ENCODE data around the gene SLC6A12.
"Not testable (repeated sequence)": the region's sequence is repeated elsewhere in the genome, so short reads cannot be mapped to it uniquely, and the experiment has no call there.

SLC6A12 gene

DNA sequence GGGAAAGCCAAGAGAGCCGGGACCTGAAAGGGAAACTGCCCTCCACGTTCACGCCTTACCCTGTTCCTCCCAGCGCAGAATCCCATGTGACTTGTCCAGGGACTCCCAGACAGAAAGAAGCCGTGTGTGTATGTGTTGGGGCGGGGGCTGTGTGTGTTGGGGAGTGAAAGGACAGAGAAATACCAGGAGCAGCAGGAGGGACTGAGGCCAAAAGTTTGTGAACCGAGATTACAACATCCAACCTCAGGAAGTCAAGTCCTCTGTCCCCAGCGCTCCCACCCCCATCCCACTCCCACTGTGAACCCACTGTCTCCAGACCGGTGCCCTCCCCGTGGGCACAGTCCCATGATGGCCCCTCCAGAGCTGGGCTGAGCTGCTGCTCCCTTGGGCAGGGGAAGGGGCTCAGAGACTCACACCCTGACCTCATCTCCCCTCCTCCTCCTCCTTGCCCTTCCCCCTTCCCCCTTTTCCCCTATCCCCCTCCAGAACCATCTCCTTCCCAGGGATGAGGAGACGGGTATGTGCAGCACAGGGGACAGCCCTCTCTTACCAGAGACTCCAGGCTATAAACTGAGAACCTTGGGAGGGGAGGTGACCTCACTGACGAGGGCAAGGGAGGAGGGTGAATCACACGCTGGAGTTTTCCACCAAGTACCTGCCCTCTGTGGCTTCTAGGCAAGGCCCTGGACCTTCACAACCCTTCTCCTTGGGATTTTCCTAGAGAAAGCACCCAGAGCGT, at the start of gene SLC6A12:
Gene SLC6A12 (minus strand): TSS at position 155 of the 739 bp plus-strand sequence. CDS start 4,171 bp downstream, outside the sequence.
- DNase-seq = no peak

GRCh38 chr12:263574-263973, 49.6 kb upstream of the SLC6A12 start:
- DNase-seq = no peak

- DNase-seq = no peak
Observed at GRCh38 chr12:262817-263216, 48.9 kb upstream of the SLC6A12 start, which contains the start of gene SLC6A13. Gene SLC6A13 (minus strand): TSS chr12:262836. CDS start chr12:260052, 2,784 bp downstream.

DNA sequence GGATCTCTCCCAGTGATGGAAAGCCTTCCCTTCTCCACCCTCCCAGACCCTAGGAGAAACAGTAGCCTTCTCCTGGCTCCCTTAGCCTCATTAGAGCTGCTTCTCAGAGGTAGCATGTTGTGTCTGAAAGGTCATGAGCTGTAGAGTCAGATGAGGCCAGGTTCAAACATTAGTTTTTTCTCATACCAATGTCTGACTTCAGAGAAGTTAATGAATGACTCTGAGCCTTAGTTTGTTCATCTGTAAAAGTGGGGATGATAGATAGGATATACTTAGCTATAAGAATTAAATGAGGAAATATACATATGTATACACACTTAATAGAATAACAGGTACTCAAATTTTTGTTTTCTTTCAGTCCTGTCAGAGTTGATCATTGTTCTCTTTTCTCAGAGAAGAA, 48.2 kb upstream of the SLC6A12 start:
- no peak for DNase-seq

GRCh38 chr12:257521-258321, 43.8 kb upstream of the SLC6A12 start:
- DNase-seq = no peak

GRCh38 chr12:256958-257357, 43.0 kb upstream of the SLC6A12 start:
- no peak for DNase-seq

GRCh38 chr12:256225-256624, 42.3 kb upstream of the SLC6A12 start:
- no peak for DNase-seq

- DNase-seq = no peak
Observed at GRCh38 chr12:254912-255311, 41.0 kb upstream of the SLC6A12 start.

DNA sequence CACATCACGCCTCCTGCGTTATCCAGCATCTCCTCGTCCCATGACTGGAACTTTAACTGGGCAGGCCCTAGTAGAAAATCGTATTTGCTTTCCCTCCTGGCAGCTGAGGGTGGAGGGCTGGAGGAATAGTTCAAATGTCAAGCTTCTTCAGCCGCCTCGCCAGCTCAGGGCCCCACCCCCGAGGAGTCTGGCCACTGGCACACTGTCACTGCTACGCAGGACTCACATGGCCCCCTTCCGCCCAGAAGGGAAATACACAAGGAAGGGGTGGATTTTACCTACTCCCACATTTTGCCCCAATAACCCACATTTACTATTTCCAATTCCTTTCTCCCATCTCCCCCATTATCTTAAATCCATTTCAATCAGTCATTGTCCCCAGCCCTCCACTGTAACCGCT, 40.1 kb upstream of the SLC6A12 start:
- DNase-seq = no peak

GRCh38 chr12:253116-253831, 39.3 kb upstream of the SLC6A12 start:
- no peak for DNase-seq

DNA sequence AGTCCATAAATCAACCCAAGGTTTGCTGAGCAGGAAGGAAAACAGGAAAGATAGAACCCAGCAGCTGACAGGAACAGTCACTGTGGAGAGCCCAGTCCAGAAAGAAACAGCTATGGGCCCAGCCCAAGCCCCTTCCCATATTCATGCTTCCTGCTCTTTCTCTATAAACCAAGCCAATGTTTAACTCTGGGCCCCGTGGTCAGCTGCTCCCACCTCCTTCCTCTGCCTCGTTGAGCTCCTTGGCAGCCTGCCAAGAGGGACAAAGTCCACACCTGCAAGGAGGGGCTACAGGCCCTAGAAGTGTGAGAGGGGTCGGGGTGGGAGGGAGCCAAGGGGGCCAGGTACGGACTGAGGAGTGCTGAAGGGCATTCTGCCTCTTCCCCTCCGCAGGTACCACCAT, 38.7 kb upstream of the SLC6A12 start:
- no peak for DNase-seq

DNA sequence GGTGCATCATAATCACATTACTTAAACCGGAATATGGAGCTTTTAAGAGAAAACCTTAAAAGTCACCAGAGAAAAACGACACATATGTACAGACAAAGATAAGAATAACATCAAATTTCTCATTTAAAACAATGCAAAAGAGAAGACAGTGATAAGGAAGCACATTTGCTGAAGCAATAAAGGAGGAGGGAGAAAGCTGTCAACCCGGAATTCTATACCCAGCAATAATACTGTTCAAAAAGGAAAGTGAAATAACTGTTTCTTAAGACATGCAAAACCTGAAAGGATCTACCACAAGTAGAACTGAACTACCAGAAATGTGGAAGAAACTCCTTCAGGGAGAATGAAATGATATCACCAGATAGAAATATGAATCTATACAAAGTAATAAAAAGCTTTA, 33.3 kb upstream of the SLC6A12 start:
- DNase-seq = no peak

GRCh38 chr12:243381-243780, 29.4 kb upstream of the SLC6A12 start:
- no peak for DNase-seq

GRCh38 chr12:242496-242895, 28.5 kb upstream of the SLC6A12 start:
- no peak for DNase-seq

DNA sequence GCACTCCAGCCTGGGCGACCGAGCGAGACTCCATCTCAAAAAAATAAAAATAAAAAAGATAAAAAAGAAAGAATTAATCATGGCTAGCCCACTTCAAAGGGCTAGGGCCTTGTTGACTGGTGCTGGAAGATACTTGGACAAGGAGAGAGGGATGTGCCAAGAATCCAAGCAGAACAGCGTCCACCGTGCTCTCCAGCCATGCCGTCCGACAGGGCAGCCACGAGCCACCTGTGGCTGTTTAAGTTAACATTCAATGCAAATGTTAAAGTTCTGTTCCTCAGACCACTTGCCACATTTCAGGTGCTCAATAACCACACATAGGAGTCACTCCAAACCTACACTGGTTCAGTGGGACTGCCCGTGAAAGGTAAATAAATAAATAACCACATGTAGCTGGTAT, 27.3 kb upstream of the SLC6A12 start:
- no peak for DNase-seq

DNA sequence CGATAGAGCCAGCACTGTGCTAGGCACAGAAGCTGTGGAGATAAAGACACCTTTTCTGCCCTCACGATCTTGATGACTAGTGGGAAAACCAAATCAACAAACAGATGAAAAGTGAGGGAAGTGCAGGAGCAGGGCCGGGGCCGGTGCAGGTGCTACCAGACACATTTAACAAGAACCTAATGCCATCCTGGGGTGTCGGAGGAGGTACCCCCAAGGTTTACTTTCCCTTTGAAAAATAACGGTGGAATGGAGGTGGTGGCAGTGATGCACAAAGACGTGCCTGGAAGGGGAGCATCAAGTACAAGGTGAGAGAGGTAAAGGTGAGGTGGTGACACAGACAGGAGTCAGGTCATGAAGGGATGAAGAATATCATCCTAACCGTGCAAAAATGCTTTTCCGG, 26.6 kb upstream of the SLC6A12 start:
- DNase-seq = no peak

GRCh38 chr12:238736-239398, 24.9 kb upstream of the SLC6A12 start:
- no peak for DNase-seq

DNA sequence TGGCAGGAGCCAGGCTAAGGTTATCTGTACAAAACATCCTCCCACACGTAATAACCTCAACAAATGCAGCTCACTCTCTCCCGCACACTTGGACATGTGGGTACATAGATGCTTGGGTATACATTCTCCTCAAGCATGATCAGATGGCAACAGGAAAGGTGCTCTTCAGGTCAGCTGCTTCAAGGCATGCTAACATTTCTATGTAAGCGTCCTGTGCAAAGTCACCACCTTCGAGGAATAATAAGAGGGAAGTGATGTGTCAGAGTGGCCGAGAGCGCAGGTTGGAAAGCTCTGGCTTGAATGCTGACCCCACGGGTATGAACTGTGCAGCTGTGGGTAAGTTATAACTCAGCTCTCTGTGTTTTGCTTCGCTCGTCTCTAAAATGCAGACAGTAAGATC, 24.2 kb upstream of the SLC6A12 start:
- DNase-seq = no peak

DNA sequence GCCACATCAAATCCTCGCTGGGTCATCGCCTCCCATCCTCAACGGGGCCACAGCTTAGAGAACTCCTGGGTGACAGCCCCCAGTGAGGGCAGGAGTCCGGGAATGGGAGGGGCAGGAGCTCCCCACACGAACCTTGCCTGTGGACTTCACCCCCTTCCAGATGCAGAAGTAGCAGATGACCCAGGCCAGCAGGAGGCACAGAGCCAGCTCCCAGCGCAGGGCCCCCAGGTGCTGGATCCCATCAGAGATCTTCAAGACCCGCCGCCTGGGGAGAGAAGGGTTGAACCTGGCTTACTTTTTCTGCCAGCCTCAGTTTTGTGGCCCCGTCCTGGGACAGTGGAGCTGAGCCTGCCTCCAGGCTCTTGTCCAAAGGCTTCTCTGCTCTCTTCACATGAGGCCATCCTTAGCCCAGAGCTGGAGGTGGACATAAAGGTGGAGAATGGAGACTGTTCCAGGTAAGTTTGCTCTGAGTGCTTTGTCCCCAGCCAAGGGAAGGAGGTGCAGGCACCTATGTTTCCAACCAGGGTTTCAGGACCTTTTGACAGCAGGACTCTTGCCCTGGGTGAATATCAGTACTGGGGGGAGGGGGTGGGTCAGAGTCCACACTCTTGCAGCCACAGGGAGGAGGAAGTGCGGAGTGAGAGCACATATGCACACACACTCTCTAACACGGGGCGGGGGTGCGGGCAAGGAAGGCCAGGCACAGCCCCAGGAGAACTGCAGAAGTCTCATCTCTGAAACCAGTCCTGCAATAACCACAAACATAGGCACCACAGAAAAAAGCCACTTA, 23.3 kb upstream of the SLC6A12 start:
- no peak for DNase-seq

DNA sequence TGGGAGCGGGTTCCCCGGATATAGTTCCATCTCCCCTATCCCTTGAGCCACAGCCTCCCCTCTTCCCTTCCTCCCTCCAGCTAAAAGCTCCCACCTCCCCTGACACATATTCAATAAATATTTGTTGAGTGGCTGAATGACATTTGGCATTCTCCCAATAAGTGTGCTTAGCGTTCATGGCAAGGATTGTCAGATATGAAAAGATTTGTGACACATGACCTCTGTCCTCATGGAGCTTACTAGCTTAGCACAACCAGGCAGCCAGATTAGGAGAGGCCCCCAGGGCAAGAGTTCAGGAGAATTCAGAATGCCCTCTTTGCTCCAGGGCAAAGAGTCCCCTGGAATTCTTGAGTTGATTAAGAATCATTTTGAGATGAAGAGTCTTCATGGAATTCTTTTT, 22.5 kb upstream of the SLC6A12 start:
- no peak for DNase-seq

DNA sequence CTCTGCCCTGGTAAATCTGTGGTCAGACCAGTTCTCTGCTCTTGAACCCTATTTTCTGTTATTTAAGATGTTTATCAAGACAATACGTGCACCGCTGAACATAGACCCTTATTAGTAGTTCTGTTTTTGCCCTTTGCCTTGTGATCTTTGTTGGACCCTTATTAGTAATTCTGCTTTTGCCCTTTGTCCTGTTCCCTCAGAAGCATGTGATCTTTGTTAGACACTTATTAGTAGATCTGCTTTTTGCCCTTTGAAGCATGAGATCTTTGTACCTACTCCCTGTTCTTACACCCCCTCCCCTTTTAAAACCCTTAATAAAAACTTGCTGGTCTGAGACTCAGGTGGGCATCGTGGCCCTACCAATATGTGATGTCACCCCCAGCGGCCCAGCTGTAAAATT, 22.0 kb upstream of the SLC6A12 start:
- not testable (repeated sequence) for DNase-seq

- DNase-seq = no peak
Observed at GRCh38 chr12:234891-235415, 21.0 kb upstream of the SLC6A12 start.
